H1 (cell line): ENCODE measurements around the gene ITGB5. TPM values are rescaled to one million over a fixed set of nuclear protein-coding genes. Genes with fewer than 3 reads are reported as not detected.

Experiments
- CTCF ChIA-PET: fragments of 300-600 bp; sonication (Branson Sonifier 250); formaldehyde crosslinking; loops from one replicate; lab custom pipeline; 2021; ENCODE audit not compliant: partially characterized antibody; lab: Charles Lee
- POLR2A ChIA-PET: fragments of 300-600 bp; sonication (Branson Sonifier 250); formaldehyde crosslinking; loops from one replicate; lab custom pipeline; 2021; ENCODE audit warnings: inconsistent platforms; ENCODE audit not compliant: partially characterized antibody; lab: Charles Lee
- DNase-seq, 2 experiments: peaks; one replicate each; pipeline versions ENCODE4 v3.0.0 to v3.0.0-alpha.2; 2010 to 2022; ENCODE audit warnings: low spot score in 2 of 2, low read depth in 1 of 2, mixed read lengths in 1 of 2
- FAIRE-seq: peaks from 2 replicates; lab custom pipeline; 2011; peaks lifted over from hg19 to GRCh38; lab: Jason Lieb, UNC
- H2AFZ ChIP-seq: 2 replicates; pipeline ENCODE4 v1.8.1; 2012; ENCODE audit warnings: low read length, inconsistent platforms
- H2AK5ac ChIP-seq: 2 replicates; pipeline ENCODE4 v1.6.1; 2013; ENCODE audit warnings: low read depth, low read length
- H2BK120ac ChIP-seq: replicated peaks from 2 replicates; pipeline ENCODE3; 2013; ENCODE audit warnings: low read depth, low read length, inconsistent platforms
- H2BK12ac ChIP-seq: 2 replicates; pipeline ENCODE4 v1.6.1; 2013; ENCODE audit warnings: low read depth, low read length
- H2BK15ac ChIP-seq: 2 replicates; pipeline ENCODE4 v1.6.1; 2013; ENCODE audit warnings: low read length
- H2BK20ac ChIP-seq: 2 replicates; pipeline ENCODE4 v1.6.1; 2013; ENCODE audit warnings: low read length
- H2BK5ac ChIP-seq: 2 replicates; pipeline ENCODE4 v1.6.1; 2013; ENCODE audit warnings: low read depth, low read length
- H3K14ac ChIP-seq: 2 replicates; pipeline ENCODE4 v1.6.1; 2013; ENCODE audit warnings: inconsistent platforms; ENCODE audit not compliant: insufficient read length
- H3K18ac ChIP-seq: 2 replicates; pipeline ENCODE4 v1.6.1; 2013; ENCODE audit warnings: low read length; ENCODE audit errors: extremely low read depth
- H3K23ac ChIP-seq: 2 replicates; pipeline ENCODE4 v1.6.1; 2013; ENCODE audit warnings: inconsistent platforms; ENCODE audit not compliant: insufficient read length
- H3K23me2 ChIP-seq: 2 replicates; pipeline ENCODE4 v1.6.1; 2013; ENCODE audit warnings: low read depth, low read length
- H3K27ac ChIP-seq: 2 replicates; pipeline ENCODE4 v1.6.1; 2011; ENCODE audit warnings: low read depth, low read length, inconsistent platforms
- H3K27me3 ChIP-seq, 4 experiments: replicated peaks in 1 of 4; 1 replicate in 1 of 4; 2 replicates in 3 of 4; pipeline versions ENCODE4 v1.6.1 to v1.8.1; 2011 to 2013; ENCODE audit warnings: low read length in 3 of 4, mild to moderate bottlenecking in 3 of 4, inconsistent platforms in 2 of 4, mixed read lengths in 2 of 4, moderate library complexity in 1 of 4; ENCODE audit not compliant: control insufficient read depth in 3 of 4, insufficient read depth in 3 of 4; ENCODE audit errors: extremely low read depth in 1 of 4
- H3K36me3 ChIP-seq, 4 experiments: 2 replicates each; pipeline versions ENCODE4 v1.6.1 to v1.8.1; 2011 to 2013; ENCODE audit warnings: mild to moderate bottlenecking in 4 of 4, low read length in 3 of 4, moderate library complexity in 2 of 4, control low read depth in 1 of 4, inconsistent platforms in 1 of 4; ENCODE audit not compliant: insufficient read depth in 4 of 4, control insufficient read depth in 2 of 4
- H3K4ac ChIP-seq: replicated peaks from 2 replicates; pipeline ENCODE3; 2013; ENCODE audit warnings: low read length, low read depth, mixed read lengths, inconsistent platforms; ENCODE audit not compliant: insufficient read length
- H3K4me1 ChIP-seq, 4 experiments: replicated peaks in 1 of 4; 1 replicate in 1 of 4; 2 replicates in 3 of 4; pipeline versions ENCODE4 v1.6.1 to v1.8.1; 2011 to 2013; ENCODE audit warnings: low read length in 3 of 4, inconsistent platforms in 2 of 4, mixed read lengths in 1 of 4; ENCODE audit not compliant: insufficient read depth in 4 of 4, control insufficient read depth in 3 of 4
- H3K4me2 ChIP-seq, 2 experiments: 2 replicates each; pipeline versions ENCODE4 v1.6.1 to v1.8.1; 2011 to 2013; ENCODE audit warnings: low read depth in 2 of 2, low read length in 2 of 2, control low read depth in 1 of 2, inconsistent platforms in 1 of 2, mild to moderate bottlenecking in 1 of 2; ENCODE audit not compliant: insufficient read depth in 1 of 2
- H3K4me3 ChIP-seq, 4 experiments: fragments of 200-600, 300-600 bp in 1 of 4; sonication (generic), shearing (Covaris generic), sonication (Bioruptor Twin) in 1 of 4; 2 replicates each; pipeline versions ENCODE4 v1.5.1 to v1.8.1; 2011 to 2016; ENCODE audit warnings: low read length in 4 of 4, low read depth in 3 of 4, control low read depth in 2 of 4, inconsistent platforms in 2 of 4, mild to moderate bottlenecking in 2 of 4, mixed read lengths in 1 of 4, moderate library complexity in 1 of 4; ENCODE audit not compliant: insufficient read depth in 2 of 4; ENCODE audit errors: extremely low read depth in 1 of 4
- H3K56ac ChIP-seq: replicated peaks from 2 replicates; pipeline ENCODE3; 2013; ENCODE audit warnings: low read depth, mild to moderate bottlenecking, mixed read lengths, low read length, inconsistent platforms; ENCODE audit not compliant: insufficient read length
- H3K79me1 ChIP-seq: 2 replicates; pipeline ENCODE4 v1.6.1; 2013; ENCODE audit warnings: low read depth, low read length, control low read depth
- H3K79me2 ChIP-seq, 2 experiments: 2 replicates each; pipeline versions ENCODE4 v1.6.1 to v1.8.1; 2012 to 2013; ENCODE audit warnings: low read length in 2 of 2, mild to moderate bottlenecking in 2 of 2, inconsistent platforms in 1 of 2; ENCODE audit not compliant: insufficient read depth in 2 of 2, control insufficient read depth in 1 of 2
- H3K9ac ChIP-seq, 4 experiments: replicated peaks in 1 of 4; 1 replicate in 1 of 4; 2 replicates in 3 of 4; pipeline versions ENCODE4 v1.6.1 to v1.8.1; 2011 to 2013; ENCODE audit warnings: low read depth in 3 of 4, low read length in 3 of 4, control low read depth in 2 of 4, mild to moderate bottlenecking in 2 of 4, moderate library complexity in 2 of 4, inconsistent platforms in 1 of 4; ENCODE audit errors: extremely low read depth in 1 of 4
- H3K9me3 ChIP-seq, 2 experiments: 2 replicates each; pipeline versions ENCODE4 v1.6.1 to v1.8.1; 2012 to 2013; ENCODE audit warnings: mild to moderate bottlenecking in 2 of 2, moderate library complexity in 2 of 2, control low read depth in 1 of 2, inconsistent platforms in 1 of 2, low read depth in 1 of 2, low read length in 1 of 2, mixed read lengths in 1 of 2; ENCODE audit not compliant: insufficient read depth in 2 of 2
- H4K20me1 ChIP-seq, 2 experiments: replicated peaks in 1 of 2; 2 replicates each; pipeline versions ENCODE3 to v1.8.1; 2011 to 2013; ENCODE audit warnings: inconsistent platforms in 2 of 2, low read length in 2 of 2, mild to moderate bottlenecking in 1 of 2; ENCODE audit not compliant: insufficient read depth in 2 of 2, control insufficient read depth in 1 of 2
- H4K5ac ChIP-seq: 2 replicates; pipeline ENCODE4 v1.6.1; 2013; ENCODE audit warnings: low read length, low read depth, mixed read lengths, inconsistent platforms; ENCODE audit not compliant: insufficient read length
- H4K8ac ChIP-seq: 2 replicates; pipeline ENCODE4 v1.8.0; 2013; ENCODE audit warnings: mild to moderate bottlenecking, moderate library complexity, low read length, inconsistent platforms; ENCODE audit not compliant: insufficient read depth; ENCODE audit errors: extremely low read depth
- H4K91ac ChIP-seq: replicated peaks from 2 replicates; pipeline ENCODE3; 2013; ENCODE audit warnings: low read length, mixed read lengths, inconsistent platforms; ENCODE audit not compliant: insufficient read length
- ASH2L ChIP-seq: fragments of 200-600, 300-600 bp; sonication (generic); IDR thresholded peaks from one replicate; pipeline ENCODE4 v1.7.1; 2017; ENCODE audit warnings: low read length
- BACH1 ChIP-seq: IDR thresholded peaks from 2 replicates; pipeline ENCODE4 v1.6.1; 2012; ENCODE audit warnings: low read length, improper control_type of control experiment
- BRCA1 ChIP-seq: IDR thresholded peaks from 2 replicates; pipeline ENCODE4 v1.6.1; 2012; ENCODE audit warnings: low read depth, low read length, improper control_type of control experiment
- CTBP2 ChIP-seq: IDR thresholded peaks from 2 replicates; pipeline ENCODE4 v1.7.0; 2011; ENCODE audit warnings: borderline replicate concordance, mild to moderate bottlenecking, moderate library complexity, mixed read lengths, low read length; ENCODE audit not compliant: insufficient read depth, insufficient read length
- EGR1 ChIP-seq: IDR thresholded peaks from 2 replicates; pipeline ENCODE4 v1.6.1; 2011; ENCODE audit warnings: low read depth, low read length, borderline replicate concordance
- GTF2F1 ChIP-seq: IDR thresholded peaks from 2 replicates; pipeline ENCODE4 v1.6.1; 2012; ENCODE audit warnings: low read depth, low read length, improper control_type of control experiment, borderline replicate concordance
- POLR2A ChIP-seq, 2 experiments: IDR thresholded peaks; 1 replicate in 1 of 2; 2 replicates in 1 of 2; pipeline ENCODE4 v1.6.1; 2011; ENCODE audit warnings: low read depth in 2 of 2, low read length in 2 of 2, mild to moderate bottlenecking in 2 of 2; ENCODE audit errors: control extremely low read depth in 1 of 2
- SIN3A ChIP-seq, 2 experiments: IDR thresholded peaks in 1 of 2; conservative IDR thresholded peaks in 1 of 2; 2 replicates each; pipeline ENCODE4 v1.6.1; 2011 to 2012; ENCODE audit warnings: low read length in 2 of 2, improper control_type of control experiment in 1 of 2, low read depth in 1 of 2, mild to moderate bottlenecking in 1 of 2
- SP4 ChIP-seq: IDR thresholded peaks from 2 replicates; pipeline ENCODE4 v1.6.1; 2012; ENCODE audit warnings: low read length, inconsistent platforms
- TAF1 ChIP-seq: IDR thresholded peaks from 2 replicates; pipeline ENCODE4 v1.6.1; 2011; ENCODE audit warnings: mild to moderate bottlenecking, low read depth, low read length
- ZNF274 ChIP-seq: IDR thresholded peaks from 2 replicates; pipeline ENCODE4 v1.7.0; 2012; ENCODE audit warnings: low read length, borderline replicate concordance; ENCODE audit errors: extremely low read depth
- WGBS, 2 experiments: shearing (Covaris generic) in 1 of 2; methylation state at CpG; one replicate each; pipeline versions ENCODE4 v1.1.6 to v1.1.7; 2013 to 2015; ENCODE audit warnings: low lambda C conversion rate in 2 of 2, mixed read lengths in 2 of 2, inconsistent platforms in 1 of 2, low coverage in 1 of 2, missing lambda C conversion rate in 1 of 2; ENCODE audit not compliant: insufficient replicate concordance in 2 of 2, insufficient coverage in 1 of 2, insufficient read length in 1 of 2; ENCODE audit errors: extremely low coverage in 1 of 2, missing lambda C conversion rate in 1 of 2; 5-methylcytosine and 5-hydroxymethylcytosine counted together
- polyA plus RNA-seq, 7 experiments: library from polyadenylated mRNA; depleted of rRNA in 3 of 7; stranded (reverse) in 5 of 7; unstranded in 2 of 7; fragments of >200 nt in 5 of 7; fragments of 200-250 nt in 2 of 7; gene quantifications; 1 replicate in 5 of 7; 2 replicates in 1 of 7; 4 replicates in 1 of 7; pipeline versions ENCODE4 v1.2.1 to v1.2.3, GENCODE V29; 2011 to 2013; ENCODE audit warnings: missing spikeins in 2 of 7, mixed read lengths in 2 of 7
- total RNA-seq: library from RNA; stranded (reverse); fragmentation: NEBNext Ultra II Directional; extraction: Animal tissue kit (Norgen Biotek cat#: 25700); gene quantifications from 2 replicates; pipeline ENCODE4 v1.2.1, GENCODE V29; 2021

Gene ITGB5
- total and polyA plus RNA-seq, 2 of the 8 experiments (the other 6 are each of a cell fraction or from before 2014, with no cell fraction given): 101 to 268 TPM

GRCh38 chr3:124764746-124765145, 122.4 kb downstream of the ITGB5 start:
- Histone ChIP-seq H4K5ac (no peak overlapping the region), H3K56ac (no peak overlapping the region), H2BK15ac (no peak overlapping the region), H3K4me3 (no peak overlapping the region), H4K91ac (no peak overlapping the region), H3K27ac (no peak overlapping the region), H3K4ac (no peak overlapping the region), H4K8ac (no peak overlapping the region), H3K79me2 (no peaks in the 10 kb centered on the region), H3K79me1 (no peaks in the 10 kb centered on the region), H2AK5ac (no peak overlapping the region), H3K9me3 (no peaks in the 10 kb centered on the region), H2AFZ (no peak overlapping the region), H3K4me2 (no peak overlapping the region), H3K27me3 (no peaks in the 10 kb centered on the region; a peak in 1 of 7 replicates), H3K36me3 (peaks cover 11 to 34% (median 30%) of the 10 kb centered on the region in 4 experiments; a peak in 7 of 8 replicates), H2BK5ac (no peak overlapping the region), H3K14ac (no peak overlapping the region), H2BK20ac (no peak overlapping the region), H3K9ac (no peak overlapping the region), H2BK12ac (no peak overlapping the region), H2BK120ac (no peak overlapping the region), H3K4me1 (no peaks in the 10 kb centered on the region; a peak in 2 of 7 replicates), H3K23me2 (no peaks in the 10 kb centered on the region), H4K20me1 (peaks cover 1 to 2% of the 10 kb centered on the region in 2 experiments), H3K18ac (no peak overlapping the region), H3K23ac (no peak overlapping the region)
- ChIA-PET CTCF (interaction anchor here (1.1 to 11.6 kb wide), 3 partner anchors 22 to 140 kb away, joined by 4 to 173 read pairs (median 7); no protein-coding TSS in a partner anchor), POLR2A (interaction anchor here (1.4 to 1.9 kb wide), 2 partner anchors 20 to 32 kb away, joined by 3 to 4 read pairs; no protein-coding TSS in a partner anchor)
- FAIRE-seq (no peak), DNase-seq (no peak)
- 69% methylated on average over 5 of the region's 5 CpGs; no CpG with 5 or more reads in 1 of the 2 experiments for WGBS, 2 experiments
- TF ChIP-seq ASH2L (no peak), SP4 (no peak), BACH1 (no peak), POLR2A (IDR thresholded peaks at IDR 0.05; ENCODE audit: control extremely low read depth in 1 of 2, low read depth in 2 of 2, low read length in 2 of 2) (no peak), BRCA1 (no peak), EGR1 (no peak), TAF1 (no peak), GTF2F1 (no peak), SIN3A (conservative IDR thresholded peaks at IDR 0.05 in 1 of 2, IDR thresholded peaks at IDR 0.05 in 1 of 2; ENCODE audit: low read depth in 1 of 2, low read length in 2 of 2) (no peak), CTBP2 (no peak), ZNF274 (no peak)
